Ishikawa (cell line): ENCODE measurements around the gene ABCC8.

ENCODE experiments used
- CEBPB ChIP-seq: IDR thresholded peaks from 2 replicates; pipeline ENCODE4 v1.6.1; 2012
- CREB1 ChIP-seq: IDR thresholded peaks from 2 replicates; pipeline ENCODE4 v1.6.1; 2012; ENCODE audit warnings: low read depth
- EGR1 ChIP-seq: IDR thresholded peaks from 2 replicates; pipeline ENCODE4 v1.6.1; 2012
- EP300 ChIP-seq: IDR thresholded peaks from 2 replicates; pipeline ENCODE4 v1.6.1; 2012; ENCODE audit warnings: borderline replicate concordance
- FOXM1 ChIP-seq: IDR thresholded peaks from 2 replicates; pipeline ENCODE4 v1.6.1; 2012; ENCODE audit warnings: low read depth, borderline replicate concordance
- MAX ChIP-seq: IDR thresholded peaks from 2 replicates; pipeline ENCODE4 v1.6.1; 2012
- NFIC ChIP-seq: IDR thresholded peaks from 2 replicates; pipeline ENCODE4 v1.6.1; 2012
- RAD21 ChIP-seq: IDR thresholded peaks from 2 replicates; pipeline ENCODE4 v1.6.1; 2012; ENCODE audit warnings: low read depth
- TAF1 ChIP-seq: IDR thresholded peaks from 2 replicates; pipeline ENCODE4 v1.6.1; 2012; ENCODE audit warnings: low read depth, mild to moderate bottlenecking
- TCF12 ChIP-seq: IDR thresholded peaks from 2 replicates; pipeline ENCODE4 v1.6.1; 2012; ENCODE audit warnings: low read depth
- TEAD4 ChIP-seq: IDR thresholded peaks from 2 replicates; pipeline ENCODE4 v1.6.1; 2012
- USF1 ChIP-seq: IDR thresholded peaks from 2 replicates; pipeline ENCODE4 v1.6.1; 2012
- YY1 ChIP-seq: IDR thresholded peaks from 2 replicates; pipeline ENCODE4 v1.6.1; 2012; ENCODE audit warnings: low read depth
- ZBTB7A ChIP-seq: IDR thresholded peaks from 2 replicates; pipeline ENCODE4 v1.6.1; 2012; ENCODE audit warnings: low read depth
- TF ChIP-seq, protein P1 (sequence below): IDR thresholded peaks from 2 replicates; pipeline ENCODE4 v1.6.1; 2012; ENCODE audit warnings: low read depth, mild to moderate bottlenecking

The ABCC8 gene

GRCh38 chr11:17428261-17428660 lies 48.4 kb downstream of the ABCC8 start:
- TF ChIP-seq ZBTB7A (no peak), TAF1 (no peak), CEBPB (no peak), USF1 (no peak), TEAD4 (no peak), RAD21 (no peak), TCF12 (no peak), FOXM1 (no peak), CREB1 (no peak)

GRCh38 chr11:17423533-17424310 lies 52.9 kb downstream of the ABCC8 start:
- TF ChIP-seq TCF12: no peak
- no peak for TF ChIP-seq FOXM1
- no peak for TF ChIP-seq YY1
- TF ChIP-seq, protein P1, sequence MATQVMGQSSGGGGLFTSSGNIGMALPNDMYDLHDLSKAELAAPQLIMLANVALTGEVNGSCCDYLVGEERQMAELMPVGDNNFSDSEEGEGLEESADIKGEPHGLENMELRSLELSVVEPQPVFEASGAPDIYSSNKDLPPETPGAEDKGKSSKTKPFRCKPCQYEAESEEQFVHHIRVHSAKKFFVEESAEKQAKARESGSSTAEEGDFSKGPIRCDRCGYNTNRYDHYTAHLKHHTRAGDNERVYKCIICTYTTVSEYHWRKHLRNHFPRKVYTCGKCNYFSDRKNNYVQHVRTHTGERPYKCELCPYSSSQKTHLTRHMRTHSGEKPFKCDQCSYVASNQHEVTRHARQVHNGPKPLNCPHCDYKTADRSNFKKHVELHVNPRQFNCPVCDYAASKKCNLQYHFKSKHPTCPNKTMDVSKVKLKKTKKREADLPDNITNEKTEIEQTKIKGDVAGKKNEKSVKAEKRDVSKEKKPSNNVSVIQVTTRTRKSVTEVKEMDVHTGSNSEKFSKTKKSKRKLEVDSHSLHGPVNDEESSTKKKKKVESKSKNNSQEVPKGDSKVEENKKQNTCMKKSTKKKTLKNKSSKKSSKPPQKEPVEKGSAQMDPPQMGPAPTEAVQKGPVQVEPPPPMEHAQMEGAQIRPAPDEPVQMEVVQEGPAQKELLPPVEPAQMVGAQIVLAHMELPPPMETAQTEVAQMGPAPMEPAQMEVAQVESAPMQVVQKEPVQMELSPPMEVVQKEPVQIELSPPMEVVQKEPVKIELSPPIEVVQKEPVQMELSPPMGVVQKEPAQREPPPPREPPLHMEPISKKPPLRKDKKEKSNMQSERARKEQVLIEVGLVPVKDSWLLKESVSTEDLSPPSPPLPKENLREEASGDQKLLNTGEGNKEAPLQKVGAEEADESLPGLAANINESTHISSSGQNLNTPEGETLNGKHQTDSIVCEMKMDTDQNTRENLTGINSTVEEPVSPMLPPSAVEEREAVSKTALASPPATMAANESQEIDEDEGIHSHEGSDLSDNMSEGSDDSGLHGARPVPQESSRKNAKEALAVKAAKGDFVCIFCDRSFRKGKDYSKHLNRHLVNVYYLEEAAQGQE: no peak
- TF ChIP-seq TEAD4: no peak
- TF ChIP-seq EGR1: no peak
- TF ChIP-seq NFIC: no peak
- no peak for TF ChIP-seq EP300
- no peak for TF ChIP-seq TAF1

DNA sequence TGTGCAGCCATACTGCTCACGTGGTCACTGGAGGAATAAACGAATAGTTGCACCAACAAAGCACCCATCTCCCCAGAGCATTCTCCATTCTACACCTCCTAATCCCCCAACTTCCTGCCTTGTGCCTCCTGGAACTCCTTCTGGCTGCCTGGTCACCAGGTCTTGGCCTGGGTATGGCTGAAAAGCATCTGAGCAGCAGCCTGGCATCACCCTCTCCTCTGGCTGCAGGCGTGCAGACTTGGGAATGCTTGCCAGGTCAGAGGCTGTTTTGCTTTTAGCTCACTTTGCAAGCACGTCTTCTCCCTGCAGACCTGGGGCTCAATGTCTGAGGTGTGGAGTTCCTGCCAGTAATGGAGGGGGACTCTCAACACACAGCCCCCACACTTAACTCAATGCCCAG lies 54.9 kb downstream of the ABCC8 start:
- no peak for TF ChIP-seq TCF12
- TF ChIP-seq USF1: peak; percentile 26; the same call in 1 of the 2 replicates
- TF ChIP-seq EP300: no peak

- TF ChIP-seq EP300: no peak
- TF ChIP-seq RAD21: no peak
- no peak for TF ChIP-seq YY1
- no peak for TF ChIP-seq MAX
Observed at GRCh38 chr11:17418444-17419081, 58.1 kb downstream of the ABCC8 start.

GRCh38 chr11:17416492-17416891 lies 60.2 kb downstream of the ABCC8 start:
- no peak for TF ChIP-seq CEBPB
- TF ChIP-seq, protein P1: peak; percentile 58

GRCh38 chr11:17415523-17416104 lies 61.0 kb downstream of the ABCC8 start:
- TF ChIP-seq RAD21: no peak
- no peak for TF ChIP-seq ZBTB7A
- TF ChIP-seq CEBPB: no peak
- TF ChIP-seq NFIC: no peak
- no peak for TF ChIP-seq EP300
- TF ChIP-seq EGR1: no peak
- TF ChIP-seq TCF12: no peak
- TF ChIP-seq TAF1: no peak
- no peak for TF ChIP-seq TEAD4
- TF ChIP-seq FOXM1: no peak
- TF ChIP-seq, protein P1: no peak
- TF ChIP-seq CREB1: no peak
